GM12878 (cell line): ENCODE measurements around the gene BRD2.

ENCODE experiments used
- FOXK2 ChIP-seq: fragments of 450-650 bp; IDR thresholded peaks from 2 replicates; pipeline ENCODE4 v1.6.1; 2017; ENCODE audit warnings: mild to moderate bottlenecking, moderate library complexity
- JUND ChIP-seq: IDR thresholded peaks from 2 replicates; pipeline ENCODE4 v1.6.1; 2012; ENCODE audit warnings: low read depth, mild to moderate bottlenecking, low read length, improper control_type of control experiment, moderate library complexity
- POLR2AphosphoS5 ChIP-seq: IDR thresholded peaks from 2 replicates; pipeline ENCODE4 v1.6.1; 2011; ENCODE audit warnings: mild to moderate bottlenecking, low read length, inconsistent platforms
- TAF1 ChIP-seq: IDR thresholded peaks from 2 replicates; pipeline ENCODE4 v1.6.1; 2011; ENCODE audit warnings: mild to moderate bottlenecking, low read depth, low read length, borderline replicate concordance

GRCh38 chr6:32962213-32962826 is 6.1 kb upstream of the BRD2 start:
- TF ChIP-seq FOXK2 (no peak), TAF1 (no peak), POLR2AphosphoS5 (no peak), JUND (no peak)
